HEK293T (cell line): ENCODE results near the gene POU1F1.
"Not testable (repeated sequence)": the region's sequence is repeated elsewhere in the genome, so short reads cannot be mapped to it uniquely, and the experiment has no call there.

ENCODE experiments used
- ARNT ChIP-seq: fragments of 450-650 bp; IDR thresholded peaks from 2 replicates; pipeline ENCODE4 v1.6.1; 2017; ENCODE audit warnings: mild to moderate bottlenecking
- BHLHE40 ChIP-seq: fragments of 450-650 bp; IDR thresholded peaks from 2 replicates; pipeline ENCODE4 v1.6.1; 2016; ENCODE audit warnings: mild to moderate bottlenecking, moderate library complexity, borderline replicate concordance
- FOXA1 ChIP-seq: fragments of 450-650 bp; IDR thresholded peaks from 2 replicates; pipeline ENCODE4 v1.6.1; 2016; ENCODE audit warnings: mild to moderate bottlenecking
- FOXK2 ChIP-seq: fragments of 450-650 bp; IDR thresholded peaks from 2 replicates; pipeline ENCODE4 v1.6.1; 2016; ENCODE audit warnings: mild to moderate bottlenecking
- HDGF ChIP-seq: fragments of 450-650 bp; IDR thresholded peaks from 2 replicates; pipeline ENCODE4 v1.6.1; 2017; ENCODE audit warnings: antibody characterized with exemption, borderline replicate concordance
- LEF1 ChIP-seq: fragments of 450-650 bp; IDR thresholded peaks from 2 replicates; pipeline ENCODE4 v1.6.1; 2017; ENCODE audit warnings: mild to moderate bottlenecking, borderline replicate concordance
- SP1 ChIP-seq: fragments of 450-650 bp; IDR thresholded peaks from 2 replicates; pipeline ENCODE4 v1.6.1; 2017
- SUZ12 ChIP-seq: fragments of 450-650 bp; IDR thresholded peaks from 2 replicates; pipeline ENCODE4 v1.6.1; 2016; ENCODE audit warnings: mild to moderate bottlenecking
- ZNF384 ChIP-seq: fragments of 450-650 bp; IDR thresholded peaks from 2 replicates; pipeline ENCODE4 v1.6.1; 2016
- TF ChIP-seq, protein P1 (sequence below): fragments of 450-650 bp; IDR thresholded peaks from 2 replicates; pipeline ENCODE4 v1.6.1; 2016

DNA sequence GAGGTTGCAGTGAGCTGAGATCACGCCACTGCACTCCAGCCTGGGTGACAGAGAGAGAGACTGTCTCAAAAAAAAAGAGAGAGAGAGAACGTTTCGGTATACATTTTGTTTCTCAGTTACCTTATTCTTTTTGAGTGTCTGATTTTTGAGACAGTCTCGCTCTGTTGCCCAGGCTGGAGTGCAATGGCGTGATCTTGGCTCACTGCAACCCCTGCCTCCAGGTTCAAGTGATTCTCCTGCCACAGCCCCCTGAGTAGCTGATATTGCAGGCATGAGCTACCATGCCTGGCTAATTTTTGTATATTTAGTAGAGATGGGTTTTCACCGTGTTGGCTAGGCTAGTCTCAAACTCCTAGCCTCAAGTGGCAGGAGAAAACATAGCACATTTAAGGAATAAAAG lies 28.2 kb downstream of the POU1F1 start:
- not testable (repeated sequence) for TF ChIP-seq FOXK2, LEF1, BHLHE40, SP1, ZNF384, SUZ12, HDGF, FOXA1, ARNT
- TF ChIP-seq, protein P1, sequence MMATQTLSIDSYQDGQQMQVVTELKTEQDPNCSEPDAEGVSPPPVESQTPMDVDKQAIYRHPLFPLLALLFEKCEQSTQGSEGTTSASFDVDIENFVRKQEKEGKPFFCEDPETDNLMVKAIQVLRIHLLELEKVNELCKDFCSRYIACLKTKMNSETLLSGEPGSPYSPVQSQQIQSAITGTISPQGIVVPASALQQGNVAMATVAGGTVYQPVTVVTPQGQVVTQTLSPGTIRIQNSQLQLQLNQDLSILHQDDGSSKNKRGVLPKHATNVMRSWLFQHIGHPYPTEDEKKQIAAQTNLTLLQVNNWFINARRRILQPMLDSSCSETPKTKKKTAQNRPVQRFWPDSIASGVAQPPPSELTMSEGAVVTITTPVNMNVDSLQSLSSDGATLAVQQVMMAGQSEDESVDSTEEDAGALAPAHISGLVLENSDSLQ, result not testable (repeated sequence)
